ENCODE results near the gene ZNF275.

DNA sequence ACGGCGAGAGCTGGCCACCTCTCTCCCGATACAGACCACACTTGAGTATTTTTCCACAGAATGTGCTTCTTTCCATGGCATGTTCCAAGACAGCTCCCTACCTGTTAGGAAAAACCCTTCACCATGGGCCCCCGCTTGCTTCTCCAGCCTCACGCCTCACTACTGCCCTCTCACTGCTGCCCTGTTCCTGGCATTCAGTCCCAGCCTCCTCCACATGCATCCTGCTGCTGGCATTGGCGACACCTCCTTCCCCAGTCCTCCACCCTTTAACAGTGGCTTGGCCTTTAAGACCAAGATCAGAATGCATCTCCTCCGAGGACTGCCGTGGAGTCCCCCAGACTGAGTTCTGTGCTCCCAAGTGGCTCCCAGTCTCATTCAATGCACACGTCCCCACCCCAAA is 23.1 kb upstream of the ZNF275 start:
- TF ChIP-seq, protein P1, sequence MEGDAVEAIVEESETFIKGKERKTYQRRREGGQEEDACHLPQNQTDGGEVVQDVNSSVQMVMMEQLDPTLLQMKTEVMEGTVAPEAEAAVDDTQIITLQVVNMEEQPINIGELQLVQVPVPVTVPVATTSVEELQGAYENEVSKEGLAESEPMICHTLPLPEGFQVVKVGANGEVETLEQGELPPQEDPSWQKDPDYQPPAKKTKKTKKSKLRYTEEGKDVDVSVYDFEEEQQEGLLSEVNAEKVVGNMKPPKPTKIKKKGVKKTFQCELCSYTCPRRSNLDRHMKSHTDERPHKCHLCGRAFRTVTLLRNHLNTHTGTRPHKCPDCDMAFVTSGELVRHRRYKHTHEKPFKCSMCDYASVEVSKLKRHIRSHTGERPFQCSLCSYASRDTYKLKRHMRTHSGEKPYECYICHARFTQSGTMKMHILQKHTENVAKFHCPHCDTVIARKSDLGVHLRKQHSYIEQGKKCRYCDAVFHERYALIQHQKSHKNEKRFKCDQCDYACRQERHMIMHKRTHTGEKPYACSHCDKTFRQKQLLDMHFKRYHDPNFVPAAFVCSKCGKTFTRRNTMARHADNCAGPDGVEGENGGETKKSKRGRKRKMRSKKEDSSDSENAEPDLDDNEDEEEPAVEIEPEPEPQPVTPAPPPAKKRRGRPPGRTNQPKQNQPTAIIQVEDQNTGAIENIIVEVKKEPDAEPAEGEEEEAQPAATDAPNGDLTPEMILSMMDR (IDR thresholded peaks at IDR 0.05), result no peak
- no peak for TF ChIP-seq POLR2A (IDR thresholded peaks at IDR 0.05)

All from lower leg skin (tissue), 3 donors.